Stomach (tissue), 9 donors: ENCODE data around the gene CRTAC1. TPM values are rescaled to one million over a fixed set of nuclear protein-coding genes. Genes with fewer than 3 reads are reported as not detected.

ENCODE experiments used
- DNase-seq, 2 donors: peaks; one replicate each; pipeline versions ENCODE4 v3.0.0 to v3.0.0-alpha.2; 2013 to 2019
- H3K27ac ChIP-seq, 5 donors: fragments of 200-600 bp in 4 of 5; sonication (generic) in 4 of 5; one replicate each; pipeline ENCODE4 v1.5.1; 2013 to 2019; ENCODE audit warnings: mild to moderate bottlenecking in 1 of 5, moderate library complexity in 1 of 5
- H3K27me3 ChIP-seq, 3 donors: fragments of 200-600 bp; sonication (generic); one replicate each; pipeline ENCODE4 v1.5.1; 2017 to 2019; ENCODE audit warnings: mixed run types in 1 of 3
- H3K36me3 ChIP-seq, 4 donors: fragments of 200-600 bp; sonication (generic); 1 replicate in 3 of 4; 2 replicates in 1 of 4; pipeline ENCODE4 v1.5.1; 2016 to 2019
- H3K4me1 ChIP-seq, 4 donors: fragments of 200-600 bp; sonication (generic); one replicate each; pipeline ENCODE4 v1.5.1; 2016 to 2019
- H3K4me3 ChIP-seq, 4 donors: fragments of 200-600 bp; sonication (generic) in 3 of 4; one replicate each; pipeline ENCODE4 v1.5.1; 2016 to 2019; ENCODE audit warnings: mild to moderate bottlenecking in 1 of 4
- H3K9me3 ChIP-seq, 4 donors: fragments of 200-600 bp; sonication (generic); one replicate each; pipeline ENCODE4 v1.5.1; 2016 to 2019
- CTCF ChIP-seq, 7 experiments: fragments of 450-650 bp in 4 of 7; fragments of 200-600 bp in 3 of 7; sonication (generic) in 3 of 7; IDR thresholded peaks; one replicate each; pipeline ENCODE4 v1.5.1; 2016 to 2019; ENCODE audit warnings: antibody characterized with exemption in 7 of 7, control low read depth in 2 of 7, mild to moderate bottlenecking in 1 of 7
- EP300 ChIP-seq: sonication (generic); formaldehyde crosslinking; IDR thresholded peaks from one replicate; pipeline ENCODE4 v1.6.1; 2017; ENCODE audit warnings: antibody characterized with exemption
- POLR2A ChIP-seq, 4 donors: fragments of 450-650 bp; IDR thresholded peaks; one replicate each; pipeline ENCODE4 v1.6.1; 2016; ENCODE audit warnings: antibody characterized with exemption in 4 of 4, control low read depth in 2 of 4, mild to moderate bottlenecking in 1 of 4, moderate library complexity in 1 of 4
- POLR2AphosphoS5 ChIP-seq, 3 donors: sonication (generic); formaldehyde crosslinking; IDR thresholded peaks; one replicate each; pipeline ENCODE4 v1.6.1; 2016; ENCODE audit warnings: antibody characterized with exemption in 3 of 3
- WGBS, 5 donors: extraction: QIAGEN DNeasy Blood & Tissue Kit in 3 of 5; methylation state at CpG; one replicate each; pipeline versions ENCODE4 v1.1.5 to v1.1.7; 2013 to 2018; 5-methylcytosine and 5-hydroxymethylcytosine counted together
- intact Hi-C: fragments of 100-400 bp; cut with DNase I; formaldehyde crosslinking; loops from one replicate; pipeline ENCODE4 v1.15.1; 2023; ENCODE audit warnings: low total_unique reads
- polyA plus RNA-seq, 3 donors: library from polyadenylated mRNA; stranded (reverse); fragments of 200-250 nt; gene quantifications; one replicate each; pipeline ENCODE4 v1.2.3, GENCODE V29; 2013
- total RNA-seq, 5 donors: library from RNA; depleted of rRNA; stranded (reverse); fragments of >200 nt; gene quantifications; one replicate each; pipeline versions ENCODE4 v1.1.0 to v1.2.3, GENCODE V29; 2014 to 2016
- donor health status: healthy with polysubstance abuse.
- donor health status: Bipolar disorder and iron deficiency.
- donor health status: healthy.

CRTAC1 gene
- total and polyA plus RNA-seq, 8 donors: 0.06 to 21.4 (median 0.77) TPM; not detected in 2

GRCh38 chr10:98000346-98000745, 30.1 kb downstream of the CRTAC1 start:
- WGBS, 5 donors: 85 to 94% (median 90%) methylated on average over 11 of the region's 11 CpGs
- Histone ChIP-seq H3K4me3 (no peak overlapping the region), H3K36me3 (no peaks in the 10 kb centered on the region), H3K9me3 (peaks cover 0 to 24% (median 19%) of the 10 kb centered on the region in 4 donors), H3K4me1 (no peaks in the 10 kb centered on the region), H3K27ac (no peak overlapping the region), H3K27me3 (peaks cover 0 to 3% (median 0%) of the 10 kb centered on the region in 3 donors)
- no peak for TF ChIP-seq POLR2AphosphoS5 (IDR thresholded peaks at IDR 0.05)
- no peak for TF ChIP-seq CTCF (IDR thresholded peaks at IDR 0.05)
- TF ChIP-seq POLR2A (IDR thresholded peaks at IDR 0.05): no peak
- TF ChIP-seq EP300: no peak
- intact Hi-C loops: no loop called here
- DNase-seq: no peak

GRCh38 chr10:97999923-98000248, 30.5 kb downstream of the CRTAC1 start:
- intact Hi-C loops: no loop called here
- DNase-seq: no peak
- no peak for TF ChIP-seq CTCF (IDR thresholded peaks at IDR 0.05)
- no peak for TF ChIP-seq POLR2AphosphoS5 (IDR thresholded peaks at IDR 0.05)
- no peak for TF ChIP-seq EP300
- no peak for TF ChIP-seq POLR2A (IDR thresholded peaks at IDR 0.05)
- Histone ChIP-seq H3K4me3 (no peak overlapping the region), H3K4me1 (no peaks in the 10 kb centered on the region), H3K9me3 (peaks cover 0 to 24% (median 19%) of the 10 kb centered on the region in 4 donors), H3K27ac (no peak overlapping the region), H3K36me3 (no peaks in the 10 kb centered on the region), H3K27me3 (peaks cover 0 to 8% (median 0%) of the 10 kb centered on the region in 3 donors)
- WGBS, 5 donors: 60 to 88% (median 78%) methylated on average over 1 to 2 of the region's 2 CpGs

- Histone ChIP-seq H3K27me3 (peaks cover 0 to 14% (median 0%) of the 10 kb centered on the region in 3 donors), H3K36me3 (no peaks in the 10 kb centered on the region), H3K9me3 (peaks cover 0 to 24% (median 19%) of the 10 kb centered on the region in 4 donors), H3K27ac (no peak overlapping the region), H3K4me3 (no peak overlapping the region), H3K4me1 (no peaks in the 10 kb centered on the region)
- intact Hi-C loops: no loop called here
- 70 to 85% (median 76%) methylated on average over 8 to 10 of the region's 10 CpGs for WGBS, 5 donors
- no peak for DNase-seq
- no peak for TF ChIP-seq POLR2A (IDR thresholded peaks at IDR 0.05)
- no peak for TF ChIP-seq CTCF (IDR thresholded peaks at IDR 0.05)
- TF ChIP-seq POLR2AphosphoS5 (IDR thresholded peaks at IDR 0.05): no peak
- TF ChIP-seq EP300: no peak
Observed at GRCh38 chr10:97999066-97999922, 31.1 kb downstream of the CRTAC1 start.

- DNase-seq: peak in 1 of 2 donors; percentile 64
- no peaks in the 10 kb centered on the region for H3K36me3 ChIP-seq
- intact Hi-C loops: no loop called here
- H3K27me3 ChIP-seq: peaks cover 0 to 29% (median 0%) of the 10 kb centered on the region in 3 donors
- 8 to 32% (median 22%) methylated on average over 2 of the region's 2 CpGs for WGBS, 5 donors
- no peak overlapping the region for H3K27ac ChIP-seq
- H3K4me3 ChIP-seq: no peak overlapping the region
- H3K4me1 ChIP-seq: no peaks in the 10 kb centered on the region
- no peaks in the 10 kb centered on the region for H3K9me3 ChIP-seq
- TF ChIP-seq POLR2A (IDR thresholded peaks at IDR 0.05) (no peak), CTCF (IDR thresholded peaks at IDR 0.05) (no peak), EP300 (no peak), POLR2AphosphoS5 (IDR thresholded peaks at IDR 0.05) (no peak)
Observed at GRCh38 chr10:97991871-97992270, 38.5 kb downstream of the CRTAC1 start.
